Ureter (tissue), 1 donor: ENCODE results near the gene TRIAP1. TPM values are rescaled to one million over a fixed set of nuclear protein-coding genes. Genes with fewer than 3 reads are reported as not detected.

Experiments used
- DNase-seq: peaks from one replicate; pipeline ENCODE4 v3.0.0-alpha.2; 2020; ENCODE audit warnings: low spot score
- total RNA-seq: library from RNA; stranded (reverse); gene quantifications from one replicate; pipeline ENCODE4 v1.2.4, GENCODE V29; 2023
- donor health status: DM: yes; HTN: yes; CAD: no.

TRIAP1 gene
- total RNA-seq, 1 donor from 2014 or later = 15.8 TPM

GRCh38 chr12:120429368-120429767 lies 16.8 kb downstream of the TRIAP1 start:
- no peak for DNase-seq

GRCh38 chr12:120428597-120429229 lies 17.5 kb downstream of the TRIAP1 start:
- no peak for DNase-seq

GRCh38 chr12:120425797-120426196 lies 20.4 kb downstream of the TRIAP1 start:
- DNase-seq = no peak

GRCh38 chr12:120422892-120423456 lies 23.2 kb downstream of the TRIAP1 start:
- DNase-seq = no peak

GRCh38 chr12:120421701-120422100 lies 24.5 kb downstream of the TRIAP1 start:
- DNase-seq = no peak

GRCh38 chr12:120417917-120418580 lies 28.1 kb downstream of the TRIAP1 start:
- no peak for DNase-seq

GRCh38 chr12:120416490-120417216 lies 29.5 kb downstream of the TRIAP1 start:
- no peak for DNase-seq

- DNase-seq = no peak
These were observed 32.1 kb downstream of the TRIAP1 start for GRCh38 chr12:120413901-120414695.

GRCh38 chr12:120412421-120412820 lies 33.8 kb downstream of the TRIAP1 start:
- DNase-seq = no peak

GRCh38 chr12:120408771-120409170 lies 37.4 kb downstream of the TRIAP1 start:
- no peak for DNase-seq

- no peak for DNase-seq
These were observed 39.6 kb downstream of the TRIAP1 start for GRCh38 chr12:120406553-120406952.

- DNase-seq = no peak
These were observed 40.1 kb downstream of the TRIAP1 start for GRCh38 chr12:120406069-120406468.

GRCh38 chr12:120404271-120404670 lies 41.9 kb downstream of the TRIAP1 start:
- no peak for DNase-seq

- no peak for DNase-seq
These were observed 42.3 kb downstream of the TRIAP1 start for GRCh38 chr12:120403869-120404268.

GRCh38 chr12:120402217-120402616 lies 44.0 kb downstream of the TRIAP1 start:
- no peak for DNase-seq

- DNase-seq = no peak
These were observed 46.7 kb downstream of the TRIAP1 start for GRCh38 chr12:120399531-120399930.

- DNase-seq = no peak
These were observed 48.2 kb downstream of the TRIAP1 start for GRCh38 chr12:120397824-120398540.

GRCh38 chr12:120394483-120395367 lies 51.5 kb downstream of the TRIAP1 start:
- DNase-seq = peak; percentile 81
